Esophagus muscularis mucosa (tissue), 4 donors: ENCODE results near the gene ARF1.

ENCODE experiments used
- CTCF ChIP-seq, 3 experiments: fragments of 200-600 bp in 2 of 3; fragments of 450-650 bp in 1 of 3; sonication (generic) in 2 of 3; IDR thresholded peaks; one replicate each; pipeline ENCODE4 v1.5.1; 2017 to 2019; ENCODE audit warnings: antibody characterized with exemption in 3 of 3, mild to moderate bottlenecking in 2 of 3, moderate library complexity in 1 of 3
- EP300 ChIP-seq: sonication (generic); formaldehyde crosslinking; IDR thresholded peaks from one replicate; pipeline ENCODE4 v1.6.1; 2017; ENCODE audit warnings: antibody characterized with exemption
- POLR2A ChIP-seq: fragments of 450-650 bp; IDR thresholded peaks from one replicate; pipeline ENCODE4 v1.6.1; 2017; ENCODE audit warnings: antibody characterized with exemption, moderate library complexity, mild to moderate bottlenecking, low read depth
- POLR2AphosphoS5 ChIP-seq, 2 donors: sonication (generic); formaldehyde crosslinking; IDR thresholded peaks; one replicate each; pipeline ENCODE4 v1.6.1; 2017; ENCODE audit warnings: antibody characterized with exemption in 2 of 2

GRCh38 chr1:228101614-228101993, 19.1 kb downstream of the ARF1 start:
- TF ChIP-seq CTCF (IDR thresholded peaks at IDR 0.05): no peak
- no peak for TF ChIP-seq POLR2A
- TF ChIP-seq EP300: no peak
- TF ChIP-seq POLR2AphosphoS5 (IDR thresholded peaks at IDR 0.05): no peak
